Endothelial cell of umbilical vein (primary cell): Measurements from ENCODE around the gene TRPT1. TPM values are rescaled to one million over a fixed set of nuclear protein-coding genes. Genes with fewer than 3 reads are reported as not detected.

Experiments used
- BruUV-seq: library from RNA; stranded (reverse); fragments of 400-500 nt; replicated peaks from 2 replicates; lab custom pipeline; 2021; lab: Mats Ljungman, UMichigan
- CTCF ChIA-PET: fragments of 300-600, 350-600 bp; sonication (Branson Sonifier 250); formaldehyde crosslinking; loops from one replicate; lab custom pipeline; 2021; ENCODE audit warnings: antibody characterized with exemption, inconsistent platforms; lab: Charles Lee
- POLR2A ChIA-PET: fragments of 300-600, 350-600 bp; sonication (Branson Sonifier 250); formaldehyde crosslinking; loops from one replicate; lab custom pipeline; 2021; ENCODE audit warnings: antibody characterized with exemption, inconsistent platforms; lab: Charles Lee
- DNase-seq: peaks from one replicate; pipeline ENCODE4 v3.0.0-alpha.2; 2011; ENCODE audit warnings: low read depth, low spot score
- FAIRE-seq: peaks from 2 replicates; lab custom pipeline; 2011; peaks lifted over from hg19 to GRCh38; lab: Jason Lieb, UNC
- H2AFZ ChIP-seq: 2 replicates; pipeline ENCODE4 v1.6.0; 2012; ENCODE audit warnings: low read depth, low read length, control low read depth, inconsistent platforms
- H3K27ac ChIP-seq: 2 replicates; pipeline ENCODE4 v1.5.1; 2011; ENCODE audit warnings: low read depth, mild to moderate bottlenecking, control low read depth, low read length, moderate library complexity; ENCODE audit not compliant: insufficient read depth
- H3K27me3 ChIP-seq, 2 experiments: 2 replicates each; pipeline versions ENCODE4 v1.6.0 to v1.6.1; 2011; ENCODE audit warnings: low read length in 2 of 2, mixed read lengths in 1 of 2; ENCODE audit not compliant: control insufficient read depth in 2 of 2, insufficient read depth in 2 of 2
- H3K36me3 ChIP-seq, 2 experiments: 2 replicates in 1 of 2; 3 replicates in 1 of 2; pipeline ENCODE4 v1.5.1; 2011; ENCODE audit warnings: low read length in 2 of 2, mild to moderate bottlenecking in 1 of 2, moderate library complexity in 1 of 2; ENCODE audit not compliant: control insufficient read depth in 2 of 2, insufficient read depth in 2 of 2; ENCODE audit errors: extremely low read depth in 1 of 2
- H3K4me1 ChIP-seq: 3 replicates; pipeline ENCODE4 v1.5.1; 2011; ENCODE audit warnings: mild to moderate bottlenecking, low read length; ENCODE audit not compliant: control insufficient read depth, insufficient read depth; ENCODE audit errors: extremely low read depth
- H3K4me2 ChIP-seq: 2 replicates; pipeline ENCODE4 v1.6.1; 2011; ENCODE audit warnings: low read length, control low read depth, mixed read lengths; ENCODE audit not compliant: insufficient read depth
- H3K4me3 ChIP-seq, 3 experiments: fragments of 200-600 bp in 1 of 3; sonication (generic), shearing (Covaris generic) in 1 of 3; replicated peaks in 1 of 3; 2 replicates each; pipeline ENCODE4 v1.5.1; 2011 to 2016; ENCODE audit warnings: control low read depth in 3 of 3, low read length in 3 of 3, mild to moderate bottlenecking in 2 of 3, inconsistent platforms in 1 of 3, low read depth in 1 of 3, moderate library complexity in 1 of 3; ENCODE audit not compliant: insufficient read depth in 1 of 3
- H3K79me2 ChIP-seq: 2 replicates; pipeline ENCODE4 v1.6.0; 2012; ENCODE audit warnings: low read length, inconsistent platforms; ENCODE audit not compliant: control insufficient read depth, insufficient read depth
- H3K9ac ChIP-seq: replicated peaks from 2 replicates; pipeline ENCODE3; 2011; ENCODE audit warnings: low read length, control low read depth; ENCODE audit not compliant: insufficient read depth; ENCODE audit errors: extremely low read depth
- H3K9me1 ChIP-seq: replicated peaks from 3 replicates; pipeline ENCODE4 v1.6.0; 2011; ENCODE audit warnings: mild to moderate bottlenecking, low read length; ENCODE audit not compliant: control insufficient read depth, insufficient read depth; ENCODE audit errors: extremely low read depth
- H3K9me3 ChIP-seq: replicated peaks from 2 replicates; pipeline ENCODE4 v1.5.1; 2012; ENCODE audit warnings: low read length, inconsistent platforms; ENCODE audit not compliant: control insufficient read depth, insufficient read depth
- H4K20me1 ChIP-seq: replicated peaks from 2 replicates; pipeline ENCODE3; 2011; ENCODE audit warnings: mild to moderate bottlenecking, low read length; ENCODE audit not compliant: control insufficient read depth, insufficient read depth; ENCODE audit errors: extremely low read depth
- CTCF ChIP-seq, 2 donors: IDR thresholded peaks; 1 replicate in 1 of 2; 2 replicates in 1 of 2; pipeline ENCODE4 v1.5.1; 2011; ENCODE audit warnings: low read length in 2 of 2, mild to moderate bottlenecking in 2 of 2, moderate library complexity in 2 of 2, control low read depth in 1 of 2, inconsistent platforms in 1 of 2, low read depth in 1 of 2; ENCODE audit not compliant: insufficient read depth in 1 of 2; ENCODE audit errors: extremely low read depth in 1 of 2
- EZH2 ChIP-seq: IDR thresholded peaks from 2 replicates; pipeline ENCODE4 v1.6.1; 2012; ENCODE audit warnings: borderline replicate concordance, low read depth, mild to moderate bottlenecking, moderate library complexity, low read length, inconsistent platforms; ENCODE audit not compliant: severe bottlenecking
- FOS ChIP-seq: IDR thresholded peaks from 2 replicates; pipeline ENCODE4 v1.6.1; 2011; ENCODE audit warnings: mild to moderate bottlenecking, low read length, moderate library complexity, borderline replicate concordance; ENCODE audit not compliant: insufficient read depth
- GATA2 ChIP-seq: IDR thresholded peaks from 2 replicates; pipeline ENCODE4 v1.7.0; 2011; ENCODE audit warnings: low read depth, mild to moderate bottlenecking, moderate library complexity, mixed read lengths, low read length; ENCODE audit not compliant: insufficient read length, insufficient read depth
- JUN ChIP-seq: IDR thresholded peaks from 2 replicates; pipeline ENCODE4 v1.6.1; 2011; ENCODE audit warnings: borderline replicate concordance, low read depth; ENCODE audit not compliant: insufficient read length, insufficient read depth
- MYC ChIP-seq: IDR thresholded peaks from one replicate; pipeline ENCODE4 v1.6.1; 2011; ENCODE audit warnings: mild to moderate bottlenecking, low read depth, low read length
- POLR2AphosphoS5 ChIP-seq: IDR thresholded peaks from 2 replicates; pipeline ENCODE4 v1.6.1; 2012; ENCODE audit warnings: low read depth, mild to moderate bottlenecking, control low read depth, low read length, moderate library complexity; ENCODE audit not compliant: insufficient read depth
- dilution Hi-C: fragments of 300-500 bp; cut with MboI; formaldehyde crosslinking; loops from one replicate; pipeline ENCODE4 v1.15.0; 2019; ENCODE audit warnings: low sequenced_read_pairs; ENCODE audit not compliant: extremely low pct_ligation_motif_present
- intact Hi-C: fragments of 100-400 bp; cut with micrococcal nuclease; formaldehyde crosslinking; loops from one replicate; pipeline ENCODE4 v1.10.0; 2022
- polyA plus RNA-seq, 4 experiments: library from polyadenylated mRNA; depleted of rRNA in 3 of 4; stranded (reverse) in 3 of 4; unstranded in 1 of 4; fragments of >200 nt; gene quantifications; 2 replicates each; pipeline versions ENCODE4 v1.2.1 to v1.2.3, GENCODE V29; 2011 to 2012; ENCODE audit warnings: missing spikeins in 1 of 4
- total RNA-seq: library from RNA; stranded (reverse); gene quantifications from 2 replicates; pipeline ENCODE4 v1.2.3, GENCODE V29; 2021

The TRPT1 gene
- total and polyA plus RNA-seq, 2 donors (not counting 3 experiments of a cell fraction or from before 2014, with no cell fraction given): 26.2 to 56.6 TPM

DNA sequence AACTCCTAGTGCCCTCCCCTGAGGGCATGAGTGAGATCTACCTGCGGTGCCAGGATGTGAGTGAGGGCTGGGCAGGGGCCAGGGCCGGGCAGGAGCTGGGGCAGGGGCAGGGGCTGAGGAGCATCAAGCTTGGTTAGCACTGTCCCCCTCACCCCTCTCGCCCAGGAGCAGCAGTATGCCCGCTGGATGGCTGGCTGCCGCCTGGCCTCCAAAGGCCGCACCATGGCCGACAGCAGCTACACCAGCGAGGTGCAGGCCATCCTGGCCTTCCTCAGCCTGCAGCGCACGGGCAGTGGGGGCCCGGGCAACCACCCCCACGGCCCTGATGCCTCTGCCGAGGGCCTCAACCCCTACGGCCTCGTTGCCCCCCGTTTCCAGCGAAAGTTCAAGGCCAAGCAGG is 5.7 kb downstream of the TRPT1 start:
- Histone ChIP-seq H3K36me3 (peaks cover 0 to 6% of the 10 kb centered on the region in 2 experiments), H3K27me3 (no peaks in the 10 kb centered on the region), H3K9me1 (no peaks in the 10 kb centered on the region), H3K4me2 (no peak overlapping the region), H3K4me1 (peaks cover under 1% of the 10 kb centered on the region), H3K79me2 (no peaks in the 10 kb centered on the region), H3K27ac (no peak overlapping the region), H3K9ac (no peak overlapping the region), H3K4me3 (no peak overlapping the region), H4K20me1 (no peaks in the 10 kb centered on the region), H3K9me3 (no peaks in the 10 kb centered on the region), H2AFZ (no peak overlapping the region)
- intact Hi-C loops: no loop called here
- FAIRE-seq (no peak), DNase-seq (no peak)
- dilution Hi-C loops: no loop called here
- TF ChIP-seq POLR2AphosphoS5 (no peak), FOS (no peak), EZH2 (no peak), CTCF (IDR thresholded peaks at IDR 0.05; ENCODE audit: extremely low read depth in 1 of 2, insufficient read depth in 1 of 2, low read depth in 1 of 2, low read length in 2 of 2) (no peak), MYC (no peak), GATA2 (no peak), JUN (no peak)
- POLR2A ChIA-PET: no interaction called here
- no TSS peak for BruUV-seq
- CTCF ChIA-PET: interaction anchor here (1.4 kb wide), 1 partner anchor 35 kb away, joined by 3 read pairs; the partner anchor contains the start of gene STIP1
